Measurements from ENCODE around the gene PRDM8.

GRCh38 chr4:80232707-80233370 is 35.5 kb downstream of the PRDM8 start:
- TF ChIP-seq CTCF (IDR thresholded peaks at IDR 0.05) = no peak
- no peak for TF ChIP-seq ETV6 (CRISPR knock-in tag; IDR thresholded peaks at IDR 0.05)
- no peak for TF ChIP-seq NR3C1 (CRISPR knock-in tag; conservative IDR thresholded peaks at IDR 0.05; ENCODE audit: low read depth)
- no peak for TF ChIP-seq ESRRA (CRISPR knock-in tag; IDR thresholded peaks at IDR 0.05; ENCODE audit: borderline replicate concordance)
- TF ChIP-seq CDX4 (CRISPR knock-in tag; IDR thresholded peaks at IDR 0.05; ENCODE audit: borderline replicate concordance) = no peak
- no peak for TF ChIP-seq ZNF232 (CRISPR knock-in tag; IDR thresholded peaks at IDR 0.05)
- TF ChIP-seq CREB1 (CRISPR knock-in tag; IDR thresholded peaks at IDR 0.05) = no peak
- no peak for TF ChIP-seq FOXJ3 (CRISPR knock-in tag; IDR thresholded peaks at IDR 0.05; ENCODE audit: borderline replicate concordance)
- no peak for TF ChIP-seq MAX (CRISPR knock-in tag; IDR thresholded peaks at IDR 0.05)
